Natural killer cell (primary cell): ENCODE measurements around the gene TSKS. TPM values are rescaled to one million over a fixed set of nuclear protein-coding genes. Genes with fewer than 3 reads are reported as not detected.

Experiments used
- ATAC-seq, 3 donors: fragments of 150-1000 bp in 2 of 3; fragments of 200-7000 bp in 1 of 3; cut with Tn5 transposase; 1 replicate in 1 of 3; 2 replicates in 2 of 3; pipeline ENCODE4 v1.10.0; 2021; ENCODE audit warnings: mild to moderate bottlenecking in 2 of 3, moderate library complexity in 2 of 3
- DNase-seq, 2 donors: peaks; one replicate each; pipeline versions ENCODE4 v3.0.0 to v3.0.0-alpha.2; 2013 to 2021; ENCODE audit warnings: mixed read lengths in 1 of 2
- H3K27ac ChIP-seq: one replicate; pipeline ENCODE4 v1.5.1; 2013; ENCODE audit warnings: mild to moderate bottlenecking, low read length
- H3K27me3 ChIP-seq: one replicate; pipeline ENCODE4 v1.6.1; 2013; ENCODE audit warnings: low read length; ENCODE audit not compliant: control insufficient read depth, insufficient read depth
- H3K36me3 ChIP-seq: one replicate; pipeline ENCODE4 v1.6.1; 2013; ENCODE audit warnings: low read length; ENCODE audit not compliant: control insufficient read depth, insufficient read depth
- H3K4me1 ChIP-seq: one replicate; pipeline ENCODE4 v1.6.1; 2013; ENCODE audit warnings: low read length; ENCODE audit not compliant: control insufficient read depth, insufficient read depth
- H3K4me3 ChIP-seq: one replicate; pipeline ENCODE4 v1.5.1; 2013; ENCODE audit warnings: low read length
- H3K9me3 ChIP-seq: one replicate; pipeline ENCODE4 v1.6.1; 2013; ENCODE audit warnings: low read length; ENCODE audit not compliant: control insufficient read depth, insufficient read depth
- H3K27ac Mint-ChIP-seq, 2 donors: one replicate each; pipeline ENCODE4 v1.8.0; 2022; ENCODE audit warnings: mild to moderate bottlenecking in 2 of 2, mixed read lengths in 2 of 2, moderate library complexity in 1 of 2
- H3K27me3 Mint-ChIP-seq, 2 donors: one replicate each; pipeline ENCODE4 v1.8.0; 2022; ENCODE audit warnings: low read depth in 2 of 2, mixed read lengths in 2 of 2
- H3K36me3 Mint-ChIP-seq: one replicate; pipeline ENCODE4 v1.8.0; 2022; ENCODE audit warnings: mixed read lengths
- H3K4me1 Mint-ChIP-seq, 2 donors: one replicate each; pipeline ENCODE4 v1.8.0; 2022; ENCODE audit warnings: mixed read lengths in 2 of 2
- H3K4me3 Mint-ChIP-seq: one replicate; pipeline ENCODE4 v1.8.0; 2022; ENCODE audit warnings: mild to moderate bottlenecking, moderate library complexity, mixed read lengths
- H3K9me3 Mint-ChIP-seq, 2 donors: one replicate each; pipeline ENCODE4 v1.8.0; 2022; ENCODE audit warnings: mixed read lengths in 2 of 2
- CTCF ChIP-seq: fragments of 200-600 bp; IDR thresholded peaks from one replicate; pipeline ENCODE4 v1.8.0; 2022; ENCODE audit warnings: antibody characterized with exemption
- WGBS: methylation state at CpG from one replicate; pipeline ENCODE4 v1.1.7; 2013; ENCODE audit warnings: missing lambda C conversion rate; ENCODE audit not compliant: insufficient coverage; 5-methylcytosine and 5-hydroxymethylcytosine counted together
- intact Hi-C: fragments of 100-400 bp; cut with micrococcal nuclease; formaldehyde crosslinking; loops from one replicate; pipeline ENCODE4 v1.14.2; 2022
- total RNA-seq, 4 donors: library from RNA; stranded (reverse); fragments of 120-200 nt in 1 of 4; gene quantifications; one replicate each; pipeline versions ENCODE4 v1.2.3 to v1.2.4, GENCODE V29; 2013 to 2022

Gene TSKS
- total RNA-seq, 3 donors from 2014 or later (not counting 1 experiment from before 2014, with no cell fraction given) = 0.35 to 2.4 (median 1.7) TPM

DNA sequence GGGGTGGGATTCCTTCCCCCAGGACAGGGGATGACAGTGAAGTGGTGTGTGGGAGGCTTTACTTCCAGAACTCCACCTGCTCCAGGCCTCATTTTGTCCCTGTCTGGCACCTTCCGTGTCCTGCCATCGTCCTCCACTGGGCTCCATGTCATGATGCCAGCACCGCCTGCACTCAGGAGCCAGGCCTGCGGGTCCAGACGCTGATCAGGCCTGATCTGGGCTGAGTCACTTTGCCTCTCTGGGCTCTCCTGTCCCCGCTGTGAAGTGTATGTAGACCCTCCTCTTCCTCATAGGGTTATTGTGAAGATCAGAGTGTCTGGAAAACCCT, 40.4 kb upstream of the TSKS start:
- Mint-ChIP-seq H3K4me3 (no peak overlapping the region), H3K27me3 (no peaks in the 10 kb centered on the region), H3K27ac (peak overlapping the region in 1 of 2 donors; percentile 36), H3K4me1 (peaks cover 0 to 5% of the 10 kb centered on the region in 2 donors), H3K36me3 (no peaks in the 10 kb centered on the region), H3K9me3 (no peaks in the 10 kb centered on the region)
- Histone ChIP-seq H3K4me3 (no peak overlapping the region), H3K27me3 (no peaks in the 10 kb centered on the region), H3K9me3 (no peaks in the 10 kb centered on the region), H3K36me3 (peaks cover 62% of the 10 kb centered on the region), H3K4me1 (peaks cover 9% of the 10 kb centered on the region), H3K27ac (no peak overlapping the region)
- intact Hi-C loops = no loop called here
- DNase-seq (no peak), ATAC-seq (no peak)
- TF ChIP-seq CTCF = no peak
- 96% methylated on average over 6 of the region's 6 CpGs for WGBS

- no peak overlapping the region for H3K4me3 Mint-ChIP-seq
- no peaks in the 10 kb centered on the region for H3K4me1 Mint-ChIP-seq
- TF ChIP-seq CTCF = no peak
- no peaks in the 10 kb centered on the region for H3K27me3 Mint-ChIP-seq
- no peak overlapping the region for H3K27ac ChIP-seq
- DNase-seq (no peak), ATAC-seq (no peak)
- intact Hi-C loops = no loop called here
- no peaks in the 10 kb centered on the region for H3K36me3 Mint-ChIP-seq
- peaks cover 67% of the 10 kb centered on the region for H3K36me3 ChIP-seq
- peak overlapping the region in 1 of 2 donors; percentile 36 for H3K27ac Mint-ChIP-seq
- WGBS = 96% methylated on average over 22 of the region's 24 CpGs
- no peak overlapping the region for H3K4me3 ChIP-seq
- no peaks in the 10 kb centered on the region for H3K9me3 Mint-ChIP-seq
- H3K4me1 ChIP-seq = peaks cover 4% of the 10 kb centered on the region
- H3K27me3 ChIP-seq = no peaks in the 10 kb centered on the region
- no peaks in the 10 kb centered on the region for H3K9me3 ChIP-seq
These were observed 39.9 kb upstream of the TSKS start for GRCh38 chr19:49802836-49803528.

- Mint-ChIP-seq H3K4me3 (no peak overlapping the region), H3K27ac (peak overlapping the region in 1 of 2 donors; percentile 38), H3K9me3 (no peaks in the 10 kb centered on the region), H3K27me3 (no peaks in the 10 kb centered on the region), H3K36me3 (no peaks in the 10 kb centered on the region), H3K4me1 (no peaks in the 10 kb centered on the region)
- H3K4me1 ChIP-seq = no peaks in the 10 kb centered on the region
- WGBS = 94% methylated on average over 38 of the region's 38 CpGs
- no peak overlapping the region for H3K4me3 ChIP-seq
- TF ChIP-seq CTCF = no peak
- ATAC-seq = no peak
- H3K36me3 ChIP-seq = peaks cover 70% of the 10 kb centered on the region
- H3K27me3 ChIP-seq = no peaks in the 10 kb centered on the region
- H3K27ac ChIP-seq = no peak overlapping the region
- no peaks in the 10 kb centered on the region for H3K9me3 ChIP-seq
- intact Hi-C loops = no loop called here
- no peak for DNase-seq
These were observed 39.0 kb upstream of the TSKS start for GRCh38 chr19:49801966-49802661.
